HG03342 (cell line): ENCODE data around the gene SLC35B2.

Source experiments
- ATAC-seq: cut with Tn5 transposase; IDR thresholded peaks from one replicate; pipeline ENCODE4 v1.9.1; 2021; ENCODE audit warnings: mild to moderate bottlenecking, moderate library complexity; ENCODE audit not compliant: unreplicated experiment

The SLC35B2 gene

GRCh38 chr6:44269178-44269920 lies 12.0 kb upstream of the SLC35B2 start:
- ATAC-seq: no peak

- ATAC-seq: no peak
Measured at GRCh38 chr6:44268095-44268628, 10.8 kb upstream of the SLC35B2 start.

- no peak for ATAC-seq
Measured at GRCh38 chr6:44267252-44267651, 9.9 kb upstream of the SLC35B2 start.

- ATAC-seq: peak; percentile 27
Measured at GRCh38 chr6:44266347-44266746, 9.0 kb upstream of the SLC35B2 start.

- ATAC-seq: no peak
Measured at GRCh38 chr6:44265722-44266233, 8.4 kb upstream of the SLC35B2 start.

- peak; percentile 37 for ATAC-seq
Measured at GRCh38 chr6:44265007-44265721, 7.8 kb upstream of the SLC35B2 start, which contains the start of gene NFKBIE. Gene NFKBIE, minus strand, starts transcription at chr6:44265551. Its CDS starts 205 bp downstream, at chr6:44265346.

GRCh38 chr6:44264154-44265006 lies 7.1 kb upstream of the SLC35B2 start:
- ATAC-seq: peak; percentile 34

GRCh38 chr6:44263354-44264100 lies 6.2 kb upstream of the SLC35B2 start:
- peak; percentile 24 for ATAC-seq

GRCh38 chr6:44262467-44263353 lies 5.4 kb upstream of the SLC35B2 start:
- no peak for ATAC-seq

GRCh38 chr6:44261581-44261980 lies 4.3 kb upstream of the SLC35B2 start:
- ATAC-seq: no peak

GRCh38 chr6:44260451-44261297 lies 3.3 kb upstream of the SLC35B2 start:
- ATAC-seq: no peak

GRCh38 chr6:44260011-44260410 lies 2.7 kb upstream of the SLC35B2 start:
- no peak for ATAC-seq

GRCh38 chr6:44258921-44259320 lies 1.6 kb upstream of the SLC35B2 start:
- ATAC-seq: no peak

GRCh38 chr6:44258325-44258863 lies 1.1 kb upstream of the SLC35B2 start:
- ATAC-seq: no peak

GRCh38 chr6:44257753-44258324 lies 511 bp upstream of the SLC35B2 start:
- ATAC-seq: peak; percentile 16

- ATAC-seq: no peak
Measured at GRCh38 chr6:44256775-44257024, 628 bp downstream of the SLC35B2 start.

GRCh38 chr6:44255871-44256774 lies 1.2 kb downstream of the SLC35B2 start:
- ATAC-seq: no peak
